Prostate gland (tissue), 2 donors: Measurements from ENCODE around the gene MEGF9. TPM values are rescaled to one million over a fixed set of nuclear protein-coding genes. Genes with fewer than 3 reads are reported as not detected.
A peak's percentile ranks its signal among the peaks of the same experiment; 100 is the strongest.

Experiments used
- DNase-seq: peaks from one replicate; pipeline ENCODE4 v3.0.0-alpha.2; 2019; ENCODE audit warnings: low spot score
- H3K27ac ChIP-seq, 2 donors: fragments of 200-600 bp; sonication (generic); 2 replicates each; pipeline ENCODE4 v1.5.1; 2017 to 2019
- H3K27me3 ChIP-seq: fragments of 200-600 bp; sonication (generic); replicated peaks from 2 replicates; pipeline ENCODE4 v1.5.1; 2019; ENCODE audit not compliant: insufficient read depth
- H3K36me3 ChIP-seq, 2 donors: fragments of 200-600 bp; sonication (generic); 1 replicate in 1 of 2; 2 replicates in 1 of 2; pipeline versions ENCODE4 v1.5.1 to v1.8.1; 2017 to 2019
- H3K4me1 ChIP-seq: fragments of 200-600 bp; sonication (generic); replicated peaks from 2 replicates; pipeline ENCODE4 v1.5.1; 2019
- H3K4me3 ChIP-seq, 2 donors: fragments of 200-600 bp; sonication (generic); 2 replicates each; pipeline ENCODE4 v1.5.1; 2017 to 2019
- H3K9me3 ChIP-seq: fragments of 200-600 bp; sonication (generic); 2 replicates; pipeline ENCODE4 v1.5.1; 2017
- CTCF ChIP-seq, 4 experiments: fragments of 200-600 bp in 2 of 4; fragments of 450-650 bp in 2 of 4; sonication (generic) in 2 of 4; IDR thresholded peaks; 1 replicate in 3 of 4; 2 replicates in 1 of 4; pipeline ENCODE4 v1.5.1; 2016 to 2019; ENCODE audit warnings: antibody characterized with exemption in 4 of 4, mild to moderate bottlenecking in 2 of 4, moderate library complexity in 2 of 4
- POLR2A ChIP-seq: fragments of 450-650 bp; IDR thresholded peaks from one replicate; pipeline ENCODE4 v1.6.1; 2016; ENCODE audit warnings: antibody characterized with exemption, mild to moderate bottlenecking
- POLR2AphosphoS5 ChIP-seq: sonication (generic); formaldehyde crosslinking; IDR thresholded peaks from one replicate; pipeline ENCODE4 v1.6.1; 2017; ENCODE audit warnings: antibody characterized with exemption
- WGBS: methylation state at CpG from one replicate; pipeline ENCODE4 v1.1.5; 2018; 5-methylcytosine and 5-hydroxymethylcytosine counted together
- intact Hi-C: fragments of 100-400 bp; cut with DNase I; formaldehyde crosslinking; loops from one replicate; pipeline ENCODE4 v1.14.2; 2022
- total RNA-seq, 2 donors: library from RNA; depleted of rRNA; stranded (reverse); fragments of >200 nt; gene quantifications; one replicate each; pipeline ENCODE4 v1.1.0, GENCODE V29; 2016

Gene MEGF9
- total RNA-seq, 2 donors from 2014 or later: 12.0 to 25.3 TPM

GRCh38 chr9:120745278-120745677, 31.0 kb upstream of the MEGF9 start:
- no peak overlapping the region for H3K27ac ChIP-seq
- no peak for TF ChIP-seq CTCF (IDR thresholded peaks at IDR 0.05)
- no peak for TF ChIP-seq POLR2A
- TF ChIP-seq POLR2AphosphoS5: no peak
- H3K27me3 ChIP-seq: no peaks in the 10 kb centered on the region
- no peaks in the 10 kb centered on the region for H3K36me3 ChIP-seq
- intact Hi-C loops: no loop called here
- DNase-seq: no peak
- WGBS: 80% methylated on average over 6 of the region's 6 CpGs
- H3K4me3 ChIP-seq: no peak overlapping the region
- H3K4me1 ChIP-seq: no peaks in the 10 kb centered on the region
- H3K9me3 ChIP-seq: no peaks in the 10 kb centered on the region

GRCh38 chr9:120742951-120743416, 28.7 kb upstream of the MEGF9 start:
- H3K36me3 ChIP-seq: no peaks in the 10 kb centered on the region
- H3K4me3 ChIP-seq: no peak overlapping the region
- H3K27ac ChIP-seq: no peak overlapping the region
- intact Hi-C loops: no loop called here
- no peak for DNase-seq
- 88% methylated on average over 6 of the region's 6 CpGs for WGBS
- TF ChIP-seq POLR2AphosphoS5 (no peak), CTCF (IDR thresholded peaks at IDR 0.05) (peak in 3 of 4 experiments; percentile 37 to 57 (median 50))
- no peaks in the 10 kb centered on the region for H3K9me3 ChIP-seq
- H3K27me3 ChIP-seq: no peaks in the 10 kb centered on the region
- H3K4me1 ChIP-seq: no peaks in the 10 kb centered on the region

GRCh38 chr9:120741701-120742100, 27.4 kb upstream of the MEGF9 start:
- DNase-seq: no peak
- Histone ChIP-seq H3K27ac (no peak overlapping the region), H3K36me3 (no peaks in the 10 kb centered on the region), H3K9me3 (no peaks in the 10 kb centered on the region), H3K4me3 (no peak overlapping the region), H3K4me1 (no peaks in the 10 kb centered on the region), H3K27me3 (no peaks in the 10 kb centered on the region)
- TF ChIP-seq CTCF (IDR thresholded peaks at IDR 0.05): no peak
- TF ChIP-seq POLR2AphosphoS5: no peak
- intact Hi-C loops: no loop called here
- 93% methylated on average over 1 of the region's 1 CpG for WGBS

GRCh38 chr9:120741191-120741590, 26.9 kb upstream of the MEGF9 start:
- no peaks in the 10 kb centered on the region for H3K27me3 ChIP-seq
- WGBS: 67% methylated on average over 1 of the region's 1 CpG
- no peaks in the 10 kb centered on the region for H3K9me3 ChIP-seq
- intact Hi-C loops: no loop called here
- no peak for DNase-seq
- no peaks in the 10 kb centered on the region for H3K4me1 ChIP-seq
- no peak overlapping the region for H3K27ac ChIP-seq
- no peaks in the 10 kb centered on the region for H3K36me3 ChIP-seq
- no peak overlapping the region for H3K4me3 ChIP-seq
- no peak for TF ChIP-seq CTCF (IDR thresholded peaks at IDR 0.05)
- no peak for TF ChIP-seq POLR2AphosphoS5
- TF ChIP-seq POLR2A: no peak

GRCh38 chr9:120740132-120740531, 25.9 kb upstream of the MEGF9 start:
- H3K27me3 ChIP-seq: no peaks in the 10 kb centered on the region
- H3K27ac ChIP-seq: no peak overlapping the region
- no peaks in the 10 kb centered on the region for H3K36me3 ChIP-seq
- no peak for TF ChIP-seq CTCF (IDR thresholded peaks at IDR 0.05)
- no peak for TF ChIP-seq POLR2AphosphoS5
- no peak for TF ChIP-seq POLR2A
- H3K4me1 ChIP-seq: no peaks in the 10 kb centered on the region
- no peak overlapping the region for H3K4me3 ChIP-seq
- no peak for DNase-seq
- H3K9me3 ChIP-seq: no peaks in the 10 kb centered on the region
- intact Hi-C loops: no loop called here
